Endothelial cell of umbilical vein (primary cell): ENCODE measurements around the gene SEMA4D. TPM values are rescaled to one million over a fixed set of nuclear protein-coding genes. Genes with fewer than 3 reads are reported as not detected.

ENCODE experiments used
- BruUV-seq: library from RNA; stranded (reverse); fragments of 400-500 nt; replicated peaks from 2 replicates; lab custom pipeline; 2021; lab: Mats Ljungman, UMichigan
- CTCF ChIA-PET: fragments of 300-600, 350-600 bp; sonication (Branson Sonifier 250); formaldehyde crosslinking; loops from one replicate; lab custom pipeline; 2021; ENCODE audit warnings: antibody characterized with exemption, inconsistent platforms; lab: Charles Lee
- POLR2A ChIA-PET: fragments of 300-600, 350-600 bp; sonication (Branson Sonifier 250); formaldehyde crosslinking; loops from one replicate; lab custom pipeline; 2021; ENCODE audit warnings: antibody characterized with exemption, inconsistent platforms; lab: Charles Lee
- DNase-seq: peaks from one replicate; pipeline ENCODE4 v3.0.0-alpha.2; 2011; ENCODE audit warnings: low read depth, low spot score
- FAIRE-seq: peaks from 2 replicates; lab custom pipeline; 2011; peaks lifted over from hg19 to GRCh38; lab: Jason Lieb, UNC
- H2AFZ ChIP-seq: 2 replicates; pipeline ENCODE4 v1.6.0; 2012; ENCODE audit warnings: low read depth, low read length, control low read depth, inconsistent platforms
- H3K27ac ChIP-seq: 2 replicates; pipeline ENCODE4 v1.5.1; 2011; ENCODE audit warnings: low read depth, mild to moderate bottlenecking, control low read depth, low read length, moderate library complexity; ENCODE audit not compliant: insufficient read depth
- H3K27me3 ChIP-seq, 2 experiments: 2 replicates each; pipeline versions ENCODE4 v1.6.0 to v1.6.1; 2011; ENCODE audit warnings: low read length in 2 of 2, mixed read lengths in 1 of 2; ENCODE audit not compliant: control insufficient read depth in 2 of 2, insufficient read depth in 2 of 2
- H3K36me3 ChIP-seq, 2 experiments: 2 replicates in 1 of 2; 3 replicates in 1 of 2; pipeline ENCODE4 v1.5.1; 2011; ENCODE audit warnings: low read length in 2 of 2, mild to moderate bottlenecking in 1 of 2, moderate library complexity in 1 of 2; ENCODE audit not compliant: control insufficient read depth in 2 of 2, insufficient read depth in 2 of 2; ENCODE audit errors: extremely low read depth in 1 of 2
- H3K4me1 ChIP-seq: 3 replicates; pipeline ENCODE4 v1.5.1; 2011; ENCODE audit warnings: mild to moderate bottlenecking, low read length; ENCODE audit not compliant: control insufficient read depth, insufficient read depth; ENCODE audit errors: extremely low read depth
- H3K4me2 ChIP-seq: 2 replicates; pipeline ENCODE4 v1.6.1; 2011; ENCODE audit warnings: low read length, control low read depth, mixed read lengths; ENCODE audit not compliant: insufficient read depth
- H3K4me3 ChIP-seq, 3 experiments: fragments of 200-600 bp in 1 of 3; sonication (generic), shearing (Covaris generic) in 1 of 3; replicated peaks in 1 of 3; 2 replicates each; pipeline ENCODE4 v1.5.1; 2011 to 2016; ENCODE audit warnings: control low read depth in 3 of 3, low read length in 3 of 3, mild to moderate bottlenecking in 2 of 3, inconsistent platforms in 1 of 3, low read depth in 1 of 3, moderate library complexity in 1 of 3; ENCODE audit not compliant: insufficient read depth in 1 of 3
- H3K79me2 ChIP-seq: 2 replicates; pipeline ENCODE4 v1.6.0; 2012; ENCODE audit warnings: low read length, inconsistent platforms; ENCODE audit not compliant: control insufficient read depth, insufficient read depth
- H3K9ac ChIP-seq: replicated peaks from 2 replicates; pipeline ENCODE3; 2011; ENCODE audit warnings: low read length, control low read depth; ENCODE audit not compliant: insufficient read depth; ENCODE audit errors: extremely low read depth
- H3K9me1 ChIP-seq: replicated peaks from 3 replicates; pipeline ENCODE4 v1.6.0; 2011; ENCODE audit warnings: mild to moderate bottlenecking, low read length; ENCODE audit not compliant: control insufficient read depth, insufficient read depth; ENCODE audit errors: extremely low read depth
- H3K9me3 ChIP-seq: replicated peaks from 2 replicates; pipeline ENCODE4 v1.5.1; 2012; ENCODE audit warnings: low read length, inconsistent platforms; ENCODE audit not compliant: control insufficient read depth, insufficient read depth
- H4K20me1 ChIP-seq: replicated peaks from 2 replicates; pipeline ENCODE3; 2011; ENCODE audit warnings: mild to moderate bottlenecking, low read length; ENCODE audit not compliant: control insufficient read depth, insufficient read depth; ENCODE audit errors: extremely low read depth
- EZH2 ChIP-seq: IDR thresholded peaks from 2 replicates; pipeline ENCODE4 v1.6.1; 2012; ENCODE audit warnings: borderline replicate concordance, low read depth, mild to moderate bottlenecking, moderate library complexity, low read length, inconsistent platforms; ENCODE audit not compliant: severe bottlenecking
- FOS ChIP-seq: IDR thresholded peaks from 2 replicates; pipeline ENCODE4 v1.6.1; 2011; ENCODE audit warnings: mild to moderate bottlenecking, low read length, moderate library complexity, borderline replicate concordance; ENCODE audit not compliant: insufficient read depth
- MYC ChIP-seq: IDR thresholded peaks from one replicate; pipeline ENCODE4 v1.6.1; 2011; ENCODE audit warnings: mild to moderate bottlenecking, low read depth, low read length
- POLR2AphosphoS5 ChIP-seq: IDR thresholded peaks from 2 replicates; pipeline ENCODE4 v1.6.1; 2012; ENCODE audit warnings: low read depth, mild to moderate bottlenecking, control low read depth, low read length, moderate library complexity; ENCODE audit not compliant: insufficient read depth
- dilution Hi-C: fragments of 300-500 bp; cut with MboI; formaldehyde crosslinking; loops from one replicate; pipeline ENCODE4 v1.15.0; 2019; ENCODE audit warnings: low sequenced_read_pairs; ENCODE audit not compliant: extremely low pct_ligation_motif_present
- intact Hi-C: fragments of 100-400 bp; cut with micrococcal nuclease; formaldehyde crosslinking; loops from one replicate; pipeline ENCODE4 v1.10.0; 2022
- polyA plus RNA-seq, 4 experiments: library from polyadenylated mRNA; depleted of rRNA in 3 of 4; stranded (reverse) in 3 of 4; unstranded in 1 of 4; fragments of >200 nt; gene quantifications; 2 replicates each; pipeline versions ENCODE4 v1.2.1 to v1.2.3, GENCODE V29; 2011 to 2012; ENCODE audit warnings: missing spikeins in 1 of 4
- total RNA-seq: library from RNA; stranded (reverse); gene quantifications from 2 replicates; pipeline ENCODE4 v1.2.3, GENCODE V29; 2021
- TF ChIP-seq, protein P1 (sequence below), 2 donors: IDR thresholded peaks; 1 replicate in 1 of 2; 2 replicates in 1 of 2; pipeline ENCODE4 v1.5.1; 2011; ENCODE audit warnings: low read length in 2 of 2, mild to moderate bottlenecking in 2 of 2, moderate library complexity in 2 of 2, control low read depth in 1 of 2, inconsistent platforms in 1 of 2, low read depth in 1 of 2; ENCODE audit not compliant: insufficient read depth in 1 of 2; ENCODE audit errors: extremely low read depth in 1 of 2

Gene SEMA4D
- total and polyA plus RNA-seq, 2 donors (not counting 3 experiments of a cell fraction or from before 2014, with no cell fraction given), result 3.9 to 15.7 TPM

DNA sequence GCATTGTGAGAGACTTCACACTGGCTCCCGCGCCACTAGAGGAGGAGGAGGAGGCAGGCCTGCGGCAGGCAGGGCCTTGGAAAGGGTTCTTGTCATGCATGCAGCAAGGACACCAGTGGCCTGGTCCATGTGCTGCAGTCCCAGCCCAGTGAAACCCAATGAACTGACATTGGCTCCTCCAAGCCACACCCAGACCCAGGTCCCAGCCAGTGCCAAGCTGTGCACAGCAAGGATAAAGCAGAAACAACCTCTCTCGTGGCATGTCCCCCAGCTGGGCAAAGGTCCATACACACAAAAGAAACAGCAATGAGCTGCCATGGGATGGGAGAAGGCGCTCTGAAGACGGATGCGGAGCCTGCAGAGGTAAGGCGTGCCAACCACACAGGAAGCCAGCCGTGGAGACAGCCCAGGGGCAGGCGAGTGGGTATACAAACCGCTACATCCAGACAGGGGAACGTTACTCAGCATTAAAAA lies 89.2 kb downstream of the SEMA4D start:
- H3K27ac ChIP-seq, result no peak overlapping the region
- FAIRE-seq, result no peak
- no peaks in the 10 kb centered on the region for H3K27me3 ChIP-seq
- H3K36me3 ChIP-seq, result no peaks in the 10 kb centered on the region
- H3K4me2 ChIP-seq, result no peak overlapping the region
- no peaks in the 10 kb centered on the region for H3K79me2 ChIP-seq
- H3K9me3 ChIP-seq, result no peaks in the 10 kb centered on the region
- TF ChIP-seq EZH2, result no peak
- H3K4me3 ChIP-seq, result no peak overlapping the region
- H3K9me1 ChIP-seq, result no peaks in the 10 kb centered on the region
- intact Hi-C loops, result no loop called here
- ChIA-PET POLR2A (no interaction called here), CTCF (interaction anchor here (0.8 kb wide), 2 partner anchors 21 to 140 kb away, joined by 3 to 5 read pairs; no protein-coding TSS in a partner anchor)
- H3K4me1 ChIP-seq, result peaks cover 2% of the 10 kb centered on the region
- dilution Hi-C loops, result no loop called here
- H3K9ac ChIP-seq, result no peak overlapping the region
- DNase-seq, result no peak
- no TSS peak for BruUV-seq
- H4K20me1 ChIP-seq, result no peaks in the 10 kb centered on the region
- no peak overlapping the region for H2AFZ ChIP-seq

DNA sequence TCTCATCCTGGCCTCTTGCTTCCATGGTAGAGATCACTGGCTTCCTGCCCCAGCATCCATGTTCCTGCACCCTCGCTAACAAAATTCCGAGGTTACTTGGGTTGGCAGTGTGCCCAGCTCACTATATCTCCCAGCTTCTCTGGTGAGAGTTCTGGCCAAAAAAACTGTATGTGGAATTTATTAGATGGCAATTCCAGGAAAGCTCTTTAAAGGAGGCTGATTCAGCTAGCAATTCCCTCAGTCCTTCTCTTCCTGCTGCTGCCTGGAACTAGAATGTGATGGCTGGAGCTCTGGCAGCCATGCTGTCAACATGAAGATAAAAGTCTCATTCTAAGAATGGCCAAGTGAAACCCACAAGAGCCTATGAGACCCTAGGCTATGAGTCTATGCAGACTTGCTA lies 90.8 kb downstream of the SEMA4D start:
- Histone ChIP-seq H4K20me1 (no peaks in the 10 kb centered on the region), H2AFZ (no peak overlapping the region), H3K9ac (no peak overlapping the region), H3K9me1 (no peaks in the 10 kb centered on the region), H3K4me2 (no peak overlapping the region), H3K27me3 (no peaks in the 10 kb centered on the region), H3K79me2 (no peaks in the 10 kb centered on the region), H3K27ac (no peak overlapping the region), H3K9me3 (no peaks in the 10 kb centered on the region), H3K4me3 (no peak overlapping the region), H3K36me3 (no peaks in the 10 kb centered on the region), H3K4me1 (peaks cover 2% of the 10 kb centered on the region)
- intact Hi-C loops (no loop called here), dilution Hi-C loops (no loop called here)
- ChIA-PET CTCF (interaction anchor here (1.1 to 3.0 kb wide), 2 partner anchors 32 to 142 kb away, joined by 3 to 14 read pairs; no protein-coding TSS in a partner anchor), POLR2A (no interaction called here)
- no TSS peak for BruUV-seq
- TF ChIP-seq MYC (no peak), POLR2AphosphoS5 (no peak), FOS (no peak)
- TF ChIP-seq, protein P1, sequence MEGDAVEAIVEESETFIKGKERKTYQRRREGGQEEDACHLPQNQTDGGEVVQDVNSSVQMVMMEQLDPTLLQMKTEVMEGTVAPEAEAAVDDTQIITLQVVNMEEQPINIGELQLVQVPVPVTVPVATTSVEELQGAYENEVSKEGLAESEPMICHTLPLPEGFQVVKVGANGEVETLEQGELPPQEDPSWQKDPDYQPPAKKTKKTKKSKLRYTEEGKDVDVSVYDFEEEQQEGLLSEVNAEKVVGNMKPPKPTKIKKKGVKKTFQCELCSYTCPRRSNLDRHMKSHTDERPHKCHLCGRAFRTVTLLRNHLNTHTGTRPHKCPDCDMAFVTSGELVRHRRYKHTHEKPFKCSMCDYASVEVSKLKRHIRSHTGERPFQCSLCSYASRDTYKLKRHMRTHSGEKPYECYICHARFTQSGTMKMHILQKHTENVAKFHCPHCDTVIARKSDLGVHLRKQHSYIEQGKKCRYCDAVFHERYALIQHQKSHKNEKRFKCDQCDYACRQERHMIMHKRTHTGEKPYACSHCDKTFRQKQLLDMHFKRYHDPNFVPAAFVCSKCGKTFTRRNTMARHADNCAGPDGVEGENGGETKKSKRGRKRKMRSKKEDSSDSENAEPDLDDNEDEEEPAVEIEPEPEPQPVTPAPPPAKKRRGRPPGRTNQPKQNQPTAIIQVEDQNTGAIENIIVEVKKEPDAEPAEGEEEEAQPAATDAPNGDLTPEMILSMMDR (IDR thresholded peaks at IDR 0.05; ENCODE audit: extremely low read depth in 1 of 2, insufficient read depth in 1 of 2, low read depth in 1 of 2, low read length in 2 of 2), result no peak
- DNase-seq (no peak), FAIRE-seq (no peak)
